GM23338 (cell line): ENCODE results near the gene LRRFIP1.

Experiments used
- CREB1 ChIP-seq: fragments of 250-450 bp; sonication (Bioruptor Pico); IDR thresholded peaks from 2 replicates; pipeline ENCODE4 v1.5.0; 2020; ENCODE audit warnings: low read depth, mild to moderate bottlenecking, moderate library complexity
- CTCF ChIP-seq, 2 experiments: fragments of 200-600 bp in 1 of 2; sonication (generic) in 1 of 2; conservative IDR thresholded peaks; 2 replicates each; pipeline versions ENCODE4 v1.5.1 to v1.6.1; 2016 to 2017; ENCODE audit warnings: antibody characterized with exemption in 2 of 2, low read depth in 2 of 2, mild to moderate bottlenecking in 2 of 2, moderate library complexity in 1 of 2
- ETS1 ChIP-seq: IDR thresholded peaks from 2 replicates; pipeline ENCODE4 v1.6.1; 2016; ENCODE audit warnings: antibody characterized with exemption
- EZH2 ChIP-seq: fragments of 200-600 bp; sonication (generic); IDR thresholded peaks from one replicate; pipeline ENCODE4 v1.8.0; 2017; ENCODE audit warnings: antibody characterized with exemption, mild to moderate bottlenecking, low read depth; ENCODE audit not compliant: unreplicated experiment
- EZH2phosphoT487 ChIP-seq: fragments of 200-600 bp; sonication (generic); IDR thresholded peaks from one replicate; pipeline ENCODE4 v1.8.1; 2018; ENCODE audit warnings: antibody characterized with exemption; ENCODE audit not compliant: unreplicated experiment
- JUNB ChIP-seq: IDR thresholded peaks from one replicate; pipeline ENCODE4 v1.6.1; 2016; ENCODE audit warnings: antibody characterized with exemption; ENCODE audit not compliant: unreplicated experiment
- NANOG ChIP-seq: IDR thresholded peaks from 2 replicates; pipeline ENCODE4 v1.6.1; 2016; ENCODE audit warnings: antibody characterized with exemption, borderline replicate concordance
- POLR2AphosphoS5 ChIP-seq: IDR thresholded peaks from 2 replicates; pipeline ENCODE4 v1.6.1; 2016; ENCODE audit warnings: antibody characterized with exemption, low read depth
- REST ChIP-seq: IDR thresholded peaks from one replicate; pipeline ENCODE4 v1.6.1; 2018; ENCODE audit warnings: antibody characterized with exemption; ENCODE audit not compliant: unreplicated experiment
- STAT1 ChIP-seq: IDR thresholded peaks from one replicate; pipeline ENCODE4 v1.6.1; 2016; ENCODE audit warnings: antibody characterized with exemption; ENCODE audit not compliant: unreplicated experiment
- ZNF114 ChIP-seq: fragments of 250-450 bp; sonication (Bioruptor Pico); IDR thresholded peaks from 2 replicates; pipeline ENCODE4 v1.5.0; 2020; ENCODE audit warnings: mild to moderate bottlenecking, moderate library complexity
- ZNF331 ChIP-seq: fragments of 250-450 bp; sonication (Bioruptor Pico); IDR thresholded peaks from 2 replicates; pipeline ENCODE4 v1.5.0; 2020; ENCODE audit warnings: low read depth, mild to moderate bottlenecking, moderate library complexity
- ZNF462 ChIP-seq: fragments of 250-450 bp; sonication (Bioruptor Pico); IDR thresholded peaks from 2 replicates; pipeline ENCODE4 v1.5.0; 2020; ENCODE audit warnings: mild to moderate bottlenecking, moderate library complexity

GRCh38 chr2:237706257-237706656 is 78.9 kb downstream of the LRRFIP1 start:
- no peak for TF ChIP-seq CTCF (conservative IDR thresholded peaks at IDR 0.05; ENCODE audit: low read depth in 2 of 2)
- TF ChIP-seq EZH2 = no peak
- no peak for TF ChIP-seq POLR2AphosphoS5
- no peak for TF ChIP-seq REST
- no peak for TF ChIP-seq NANOG
- no peak for TF ChIP-seq EZH2phosphoT487
- TF ChIP-seq STAT1 = no peak
- no peak for TF ChIP-seq JUNB
- no peak for TF ChIP-seq ZNF114
- TF ChIP-seq CREB1 (CRISPR knock-in tag) = no peak
- TF ChIP-seq ETS1 = no peak
- no peak for TF ChIP-seq ZNF462
- TF ChIP-seq ZNF331 (CRISPR knock-in tag) = no peak
